HG03575 (cell line): ENCODE results near the gene PYGB.

ENCODE experiments used
- ATAC-seq: cut with Tn5 transposase; IDR thresholded peaks from one replicate; pipeline ENCODE4 v1.9.1; 2021; ENCODE audit not compliant: unreplicated experiment, insufficient number of reproducible peaks, low FRiP score; ENCODE audit errors: extremely low read depth

Gene PYGB

GRCh38 chr20:25339608-25340007 lies 91.7 kb downstream of the PYGB start:
- no peak for ATAC-seq

GRCh38 chr20:25340380-25340779 lies 92.5 kb downstream of the PYGB start:
- ATAC-seq, result no peak

- ATAC-seq, result no peak
Measured at GRCh38 chr20:25341716-25342680, 94.1 kb downstream of the PYGB start.

- ATAC-seq, result no peak
Measured at GRCh38 chr20:25344634-25345033, 96.7 kb downstream of the PYGB start.

- ATAC-seq, result no peak
Measured at GRCh38 chr20:25345721-25346120, 97.8 kb downstream of the PYGB start.

- ATAC-seq, result no peak
Measured at GRCh38 chr20:25346349-25346748, 98.5 kb downstream of the PYGB start.
